ENCODE results near the gene LALBA. TPM values are rescaled to one million over a fixed set of nuclear protein-coding genes. Genes with fewer than 3 reads are reported as not detected.

The LALBA gene
- total RNA-seq, 4 donors from 2014 or later = not detected

- Histone ChIP-seq H3K27me3 (no peaks in the 10 kb centered on the region), H3K4me1 (no peaks in the 10 kb centered on the region), H3K27ac (no peak overlapping the region), H3K9me3 (peaks cover 0 to 6% (median 3%) of the 10 kb centered on the region in 4 donors), H3K4me3 (no peak overlapping the region), H3K36me3 (no peaks in the 10 kb centered on the region)
- DNase-seq = no peak
- TF ChIP-seq POLR2A (IDR thresholded peaks at IDR 0.05) = no peak
- TF ChIP-seq, protein P1, sequence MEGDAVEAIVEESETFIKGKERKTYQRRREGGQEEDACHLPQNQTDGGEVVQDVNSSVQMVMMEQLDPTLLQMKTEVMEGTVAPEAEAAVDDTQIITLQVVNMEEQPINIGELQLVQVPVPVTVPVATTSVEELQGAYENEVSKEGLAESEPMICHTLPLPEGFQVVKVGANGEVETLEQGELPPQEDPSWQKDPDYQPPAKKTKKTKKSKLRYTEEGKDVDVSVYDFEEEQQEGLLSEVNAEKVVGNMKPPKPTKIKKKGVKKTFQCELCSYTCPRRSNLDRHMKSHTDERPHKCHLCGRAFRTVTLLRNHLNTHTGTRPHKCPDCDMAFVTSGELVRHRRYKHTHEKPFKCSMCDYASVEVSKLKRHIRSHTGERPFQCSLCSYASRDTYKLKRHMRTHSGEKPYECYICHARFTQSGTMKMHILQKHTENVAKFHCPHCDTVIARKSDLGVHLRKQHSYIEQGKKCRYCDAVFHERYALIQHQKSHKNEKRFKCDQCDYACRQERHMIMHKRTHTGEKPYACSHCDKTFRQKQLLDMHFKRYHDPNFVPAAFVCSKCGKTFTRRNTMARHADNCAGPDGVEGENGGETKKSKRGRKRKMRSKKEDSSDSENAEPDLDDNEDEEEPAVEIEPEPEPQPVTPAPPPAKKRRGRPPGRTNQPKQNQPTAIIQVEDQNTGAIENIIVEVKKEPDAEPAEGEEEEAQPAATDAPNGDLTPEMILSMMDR (IDR thresholded peaks at IDR 0.05) = no peak
These were observed 31.3 kb upstream of the LALBA start for GRCh38 chr12:48601013-48601756.

GRCh38 chr12:48600552-48600951 is 30.7 kb upstream of the LALBA start:
- no peak for TF ChIP-seq POLR2A (IDR thresholded peaks at IDR 0.05)
- TF ChIP-seq, protein P1 (IDR thresholded peaks at IDR 0.05) = no peak
- no peaks in the 10 kb centered on the region for H3K36me3 ChIP-seq
- no peaks in the 10 kb centered on the region for H3K4me1 ChIP-seq
- peaks cover 0 to 3% (median 0%) of the 10 kb centered on the region in 4 donors for H3K9me3 ChIP-seq
- H3K4me3 ChIP-seq = no peak overlapping the region
- DNase-seq = no peak
- H3K27me3 ChIP-seq = no peaks in the 10 kb centered on the region
- no peak overlapping the region for H3K27ac ChIP-seq

DNA sequence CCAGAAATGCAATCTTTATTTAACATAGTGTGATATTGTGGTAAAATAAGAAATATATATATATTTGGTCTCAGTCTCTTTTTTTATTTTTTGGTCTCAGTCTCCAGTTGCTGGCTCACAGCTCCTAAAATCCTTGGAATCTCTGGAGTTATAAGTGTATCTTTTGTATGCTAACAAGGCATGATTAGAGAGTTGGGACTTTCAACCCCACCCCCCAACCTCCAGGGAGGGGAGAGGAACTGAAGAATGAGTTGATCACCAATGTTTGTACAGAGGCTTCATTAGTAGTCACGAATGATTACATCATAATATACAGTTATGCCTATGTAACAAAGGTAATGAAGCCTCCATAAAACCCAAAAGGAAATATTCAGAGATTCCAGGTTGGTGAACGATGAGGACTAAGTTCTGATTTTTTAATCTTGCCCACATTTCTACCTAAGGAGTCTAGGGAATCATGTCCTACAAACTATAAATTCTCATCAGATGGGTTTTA is 22.8 kb upstream of the LALBA start:
- Histone ChIP-seq H3K9me3 (no peaks in the 10 kb centered on the region), H3K4me1 (no peaks in the 10 kb centered on the region), H3K4me3 (no peak overlapping the region), H3K27ac (no peak overlapping the region), H3K27me3 (no peaks in the 10 kb centered on the region), H3K36me3 (no peaks in the 10 kb centered on the region)
- TF ChIP-seq POLR2A (IDR thresholded peaks at IDR 0.05) = no peak
- TF ChIP-seq, protein P1 (IDR thresholded peaks at IDR 0.05) = no peak
- DNase-seq = no peak

GRCh38 chr12:48586361-48586760 is 16.5 kb upstream of the LALBA start:
- Histone ChIP-seq H3K27ac (no peak overlapping the region), H3K4me3 (no peak overlapping the region), H3K4me1 (no peaks in the 10 kb centered on the region), H3K9me3 (no peaks in the 10 kb centered on the region), H3K36me3 (no peaks in the 10 kb centered on the region), H3K27me3 (no peaks in the 10 kb centered on the region)
- no peak for TF ChIP-seq POLR2A (IDR thresholded peaks at IDR 0.05)
- TF ChIP-seq, protein P1 (IDR thresholded peaks at IDR 0.05) = no peak
- DNase-seq = no peak

DNA sequence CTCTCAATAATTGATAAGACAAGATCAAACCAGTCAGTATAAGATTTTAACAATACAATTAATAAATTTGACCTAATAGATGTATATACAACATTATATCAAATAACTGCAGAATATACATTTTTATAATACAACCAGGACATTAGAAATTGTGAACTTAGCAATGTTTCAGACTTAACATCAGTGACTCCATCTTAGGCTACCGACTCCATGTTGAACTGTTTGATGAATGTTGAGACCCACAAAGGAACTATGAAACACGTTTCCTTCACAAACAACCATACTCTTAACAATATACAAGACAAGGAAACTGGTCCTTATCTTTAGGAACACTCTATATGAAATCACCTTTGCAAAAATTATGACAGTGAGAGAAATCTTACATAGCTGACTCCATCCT is 13.9 kb upstream of the LALBA start:
- no peak overlapping the region for H3K27ac ChIP-seq
- H3K27me3 ChIP-seq = no peaks in the 10 kb centered on the region
- H3K4me3 ChIP-seq = no peak overlapping the region
- no peaks in the 10 kb centered on the region for H3K36me3 ChIP-seq
- TF ChIP-seq POLR2A (IDR thresholded peaks at IDR 0.05) = no peak
- TF ChIP-seq, protein P1 (IDR thresholded peaks at IDR 0.05) = no peak
- H3K4me1 ChIP-seq = no peaks in the 10 kb centered on the region
- H3K9me3 ChIP-seq = no peaks in the 10 kb centered on the region
- DNase-seq = no peak
